ENCODE data around the gene HOXA10.

The HOXA10 gene

DNA sequence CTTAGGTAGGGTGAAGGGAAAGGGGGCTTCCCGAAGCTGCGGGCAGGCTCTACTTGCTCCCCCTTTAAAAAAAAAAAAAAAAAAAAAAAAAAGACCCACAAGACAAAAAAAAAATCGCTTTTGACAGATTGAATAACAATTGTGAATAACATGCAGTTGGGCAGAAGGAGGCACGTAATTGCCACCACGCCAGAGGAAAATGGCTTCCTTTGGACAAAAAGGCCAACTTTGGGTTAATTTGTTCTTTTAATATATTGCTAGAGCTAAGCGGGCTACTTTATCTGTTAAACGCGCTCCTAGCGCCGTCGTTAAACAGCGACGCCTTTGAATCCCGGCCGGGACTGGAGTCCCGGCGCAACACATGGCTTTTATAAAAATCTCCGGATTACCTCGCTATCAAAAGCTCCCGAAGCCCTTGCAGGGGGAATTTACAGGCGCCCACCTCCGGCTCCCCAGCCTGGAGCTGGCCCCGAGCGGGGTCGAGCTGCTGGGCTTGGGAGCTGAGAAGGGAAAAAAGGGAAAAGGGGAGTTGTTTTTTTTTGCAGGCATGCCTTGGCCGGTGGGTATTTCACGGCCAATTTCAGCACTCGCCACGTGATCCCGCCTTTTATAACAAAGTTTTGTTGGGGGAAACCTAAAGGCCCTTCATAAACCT is 9.7 kb upstream of the HOXA10 start:
- H3K27ac ChIP-seq, result peak overlapping the region in 10 of 21 experiments; percentile 21 to 81 (median 74)
- H3K4me3 ChIP-seq, result peak overlapping the region; percentile 16 to 48 (median 41)

DNA sequence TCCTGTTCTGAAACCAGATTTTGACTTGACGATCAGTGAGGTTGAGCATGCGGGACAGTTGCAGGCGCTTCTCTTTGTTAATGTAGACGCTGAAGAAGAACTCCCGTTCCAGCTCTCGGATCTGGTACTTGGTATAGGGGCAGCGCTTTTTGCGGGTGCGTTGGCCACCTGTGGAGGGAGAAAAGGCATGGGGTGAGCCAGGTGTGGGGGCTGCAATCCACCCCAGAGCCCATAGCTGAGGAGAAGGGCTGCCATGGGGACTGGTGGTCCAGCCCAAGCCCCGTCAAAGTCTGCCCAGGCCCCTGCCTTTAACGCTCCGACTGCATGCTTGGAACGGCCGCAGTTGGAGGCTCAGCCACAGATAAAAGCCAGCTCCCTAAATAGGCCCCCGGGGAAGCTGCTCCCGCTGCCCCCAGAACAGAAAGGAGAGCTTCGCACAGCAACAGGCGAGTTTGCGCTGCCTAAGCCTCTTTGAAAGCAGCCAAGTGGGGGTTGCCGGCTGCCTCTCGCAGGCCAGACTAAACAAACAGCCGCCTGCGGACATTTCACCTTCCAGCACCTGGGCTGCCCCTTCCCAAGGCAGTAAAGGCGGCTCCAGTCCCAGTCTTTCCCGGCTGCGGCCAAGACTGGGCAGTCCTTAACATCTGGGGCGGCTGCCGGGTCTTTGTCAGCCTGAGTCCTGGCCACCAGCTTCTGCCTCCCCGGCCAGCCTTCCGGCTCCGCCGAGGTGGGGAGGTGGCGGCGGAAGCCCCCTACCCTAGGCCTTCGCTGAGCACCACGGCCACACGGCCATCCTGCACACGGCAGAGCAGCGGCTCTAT is 9.0 kb upstream of the HOXA10 start:
- Histone ChIP-seq H3K4me3 (peak overlapping the region in 4 of 7 experiments; percentile 8 to 48 (median 44)), H3K27ac (peak overlapping the region in 7 of 21 experiments; percentile 27 to 81 (median 74))

GRCh38 chr7:27182285-27182841 is 8.2 kb upstream of the HOXA10 start:
- Histone ChIP-seq H3K27ac (peak overlapping the region in 1 of 21 experiments; percentile 31), H3K4me3 (peak overlapping the region in 1 of 7 experiments; percentile 43)

- Histone ChIP-seq H3K27ac (peak overlapping the region in 1 of 21 experiments; percentile 31), H3K4me3 (no peak overlapping the region)
These were observed 7.7 kb upstream of the HOXA10 start for GRCh38 chr7:27181795-27182275.

DNA sequence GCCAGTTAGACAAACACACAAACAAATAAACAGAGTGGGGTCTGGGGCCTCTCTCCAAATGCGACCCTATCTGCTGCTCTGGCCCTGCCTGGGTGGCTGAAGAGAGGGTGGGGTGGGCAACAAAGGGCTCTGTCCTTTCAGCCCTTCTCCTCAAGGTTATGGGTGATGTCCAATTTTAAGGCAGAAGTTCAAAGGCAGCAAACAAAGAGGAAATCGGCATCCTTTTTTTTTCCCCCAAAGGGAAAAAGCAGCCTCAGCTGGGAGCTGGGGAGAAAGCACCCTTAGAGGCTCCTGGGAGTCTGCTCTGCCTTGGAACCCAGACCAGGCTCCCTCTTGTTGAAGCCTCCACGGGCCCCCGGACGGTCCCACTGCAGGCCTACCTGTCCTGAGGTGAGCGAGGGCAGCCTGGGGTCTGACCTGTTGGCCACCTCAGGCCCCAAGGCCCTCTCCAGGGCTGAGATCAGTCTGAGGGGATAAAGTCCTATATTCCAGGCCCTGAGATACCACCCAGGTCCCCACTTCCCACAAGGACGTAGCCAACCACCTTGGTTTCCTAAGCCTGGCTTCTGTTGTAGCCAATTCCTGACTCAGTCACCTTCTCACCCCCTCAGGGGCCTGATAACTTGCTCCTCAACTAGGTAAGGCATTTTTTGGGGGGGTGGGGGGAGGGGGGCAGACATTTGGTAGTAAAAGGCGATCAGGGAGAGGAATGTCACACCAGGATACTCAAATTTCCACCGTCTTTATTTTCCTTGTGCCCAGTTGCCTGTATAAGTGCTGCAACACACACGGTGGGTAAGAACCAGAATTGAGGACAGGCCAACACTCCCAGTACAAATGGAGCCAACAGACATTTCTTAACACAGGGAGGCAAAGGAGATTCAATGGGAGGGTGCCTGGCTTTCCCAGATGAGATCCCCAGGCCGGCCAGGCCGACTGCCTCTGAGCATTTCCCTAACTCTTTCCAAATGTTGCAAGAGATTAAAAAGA is 6.6 kb upstream of the HOXA10 start:
- Histone ChIP-seq H3K27ac (peak overlapping the region in 8 of 21 experiments; percentile 38 to 93 (median 54)), H3K4me3 (no peak overlapping the region)

GRCh38 chr7:27179503-27180430 is 5.6 kb upstream of the HOXA10 start:
- H3K27ac ChIP-seq, result peak overlapping the region in 8 of 21 experiments; percentile 52 to 93 (median 66)

DNA sequence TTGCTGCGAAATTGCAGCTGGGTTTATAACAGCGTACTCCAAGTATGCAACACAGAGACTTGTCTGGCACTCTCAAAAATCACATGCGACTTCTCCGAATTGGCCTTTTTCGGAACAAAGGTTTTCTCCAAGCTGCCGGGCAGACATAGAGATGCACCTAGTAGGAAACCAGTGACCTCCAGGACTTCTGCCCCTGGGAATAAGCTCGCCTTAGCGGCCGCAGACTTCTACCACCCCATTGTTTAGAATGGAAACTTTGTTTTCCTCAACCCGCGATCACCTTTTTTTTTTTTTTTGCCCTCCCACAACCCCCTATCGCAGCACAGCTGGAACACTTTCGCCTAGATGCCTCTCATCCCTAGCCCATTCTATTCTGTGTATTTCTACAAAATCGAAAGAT is 4.9 kb upstream of the HOXA10 start:
- H3K27ac ChIP-seq, result peak overlapping the region in 7 of 21 experiments; percentile 54 to 93 (median 72)

More at GRCh38 chr7:27179503-27180430, 5.6 kb upstream of the HOXA10 start:
- H3K4me3 ChIP-seq, result peak overlapping the region in 2 of 7 experiments; percentile 3 to 25

DNA sequence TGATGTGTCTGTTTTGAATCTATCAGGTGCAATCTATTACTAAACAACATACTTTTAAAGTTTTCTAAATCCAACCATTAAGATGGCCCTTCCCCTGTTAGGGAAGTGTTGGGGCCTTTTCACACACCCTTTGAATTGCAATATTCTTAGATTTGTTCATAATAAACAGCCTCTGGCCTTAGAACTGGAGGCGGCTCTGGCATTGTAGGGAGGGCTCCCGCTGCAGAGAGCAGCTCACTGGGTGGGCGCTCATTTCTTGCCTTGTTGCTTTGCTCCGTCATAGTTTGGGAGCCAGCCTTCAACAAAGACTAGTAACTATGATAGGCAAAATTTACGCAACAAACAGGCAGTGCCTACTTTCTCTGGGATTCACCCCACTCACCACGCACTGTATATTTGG is 4.2 kb upstream of the HOXA10 start:
- peak overlapping the region in 1 of 7 experiments; percentile 25 for H3K4me3 ChIP-seq

More for the DNA sequence above, 4.9 kb upstream of the HOXA10 start:
- peak overlapping the region in 1 of 7 experiments; percentile 25 for H3K4me3 ChIP-seq

GRCh38 chr7:27177795-27178320 is 3.7 kb upstream of the HOXA10 start:
- H3K4me3 ChIP-seq, result peak overlapping the region in 1 of 7 experiments; percentile 4
- peak overlapping the region in 7 of 21 experiments; percentile 39 to 97 (median 84) for H3K27ac ChIP-seq

More for the DNA sequence above, 4.2 kb upstream of the HOXA10 start:
- H3K27ac ChIP-seq, result peak overlapping the region in 3 of 21 experiments; percentile 54 to 93 (median 72)

GRCh38 chr7:27176962-27177794 is 3.1 kb upstream of the HOXA10 start:
- peak overlapping the region in 1 of 7 experiments; percentile 4 for H3K4me3 ChIP-seq
- peak overlapping the region in 7 of 21 experiments; percentile 39 to 97 (median 84) for H3K27ac ChIP-seq

DNA sequence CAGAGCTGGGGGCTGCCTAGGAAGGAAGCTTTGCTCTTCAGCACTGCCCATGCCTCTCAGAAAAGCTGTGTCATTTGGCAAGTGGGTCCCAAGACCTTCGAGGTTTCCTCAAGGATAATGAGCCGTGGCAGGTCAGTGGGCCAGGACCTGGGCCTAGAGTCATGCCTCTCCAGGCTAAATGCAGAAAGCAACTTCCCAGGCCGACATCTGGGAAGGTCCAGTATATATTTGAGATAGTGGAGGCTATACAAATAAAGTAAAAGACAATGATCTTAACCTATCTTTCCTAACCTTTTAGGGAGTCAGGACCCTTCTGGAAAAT is 2.4 kb upstream of the HOXA10 start:
- no peak overlapping the region for H3K4me3 ChIP-seq
- peak overlapping the region in 7 of 21 experiments; percentile 39 to 97 (median 84) for H3K27ac ChIP-seq

DNA sequence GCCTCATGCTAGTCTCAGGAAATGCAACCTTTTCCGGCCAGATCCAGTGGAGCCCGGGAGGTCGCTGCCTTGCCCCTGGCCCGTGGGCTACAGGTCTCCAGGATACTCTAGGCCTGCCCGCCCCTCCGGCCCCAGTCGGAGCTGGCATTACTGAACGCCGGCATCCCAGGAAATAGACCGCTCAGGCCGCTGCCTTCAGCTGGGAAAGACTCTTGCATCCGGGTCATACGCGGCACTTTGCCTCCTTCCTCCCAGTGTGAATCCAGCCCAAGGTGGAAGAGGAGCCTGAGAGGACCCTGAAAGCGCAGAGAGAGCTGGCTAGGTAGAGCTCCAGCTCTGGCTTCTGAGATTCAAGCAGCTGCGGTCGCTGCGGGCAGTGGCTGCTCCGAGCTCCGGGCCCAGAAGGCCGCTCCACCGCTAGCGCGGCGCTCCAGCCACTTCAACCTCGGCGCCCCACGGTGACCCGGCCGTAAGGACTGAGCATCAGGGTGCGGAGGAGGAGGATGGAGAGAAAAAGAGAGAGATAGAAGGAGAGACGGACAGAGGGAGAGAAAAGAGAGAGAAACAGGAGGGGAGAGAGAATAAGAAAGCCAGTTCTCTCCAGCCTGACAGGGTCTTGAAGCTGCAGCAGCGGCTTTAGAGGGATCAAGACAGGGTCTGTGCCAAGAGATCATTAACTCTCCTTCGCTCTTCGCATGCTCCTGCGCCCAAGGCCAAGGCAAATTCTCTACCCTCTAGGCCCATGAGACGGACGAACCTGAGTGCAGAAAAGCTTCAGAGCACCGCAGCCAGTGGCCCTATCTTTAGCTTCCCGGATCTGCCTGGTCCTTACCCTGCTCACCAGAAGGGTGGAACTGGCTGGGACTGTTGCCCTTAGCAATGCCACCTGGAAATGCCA is 1.8 kb upstream of the HOXA10 start:
- H3K4me3 ChIP-seq, result peak overlapping the region in 1 of 7 experiments; percentile 13
- H3K27ac ChIP-seq, result peak overlapping the region in 8 of 21 experiments; percentile 26 to 97 (median 84)

DNA sequence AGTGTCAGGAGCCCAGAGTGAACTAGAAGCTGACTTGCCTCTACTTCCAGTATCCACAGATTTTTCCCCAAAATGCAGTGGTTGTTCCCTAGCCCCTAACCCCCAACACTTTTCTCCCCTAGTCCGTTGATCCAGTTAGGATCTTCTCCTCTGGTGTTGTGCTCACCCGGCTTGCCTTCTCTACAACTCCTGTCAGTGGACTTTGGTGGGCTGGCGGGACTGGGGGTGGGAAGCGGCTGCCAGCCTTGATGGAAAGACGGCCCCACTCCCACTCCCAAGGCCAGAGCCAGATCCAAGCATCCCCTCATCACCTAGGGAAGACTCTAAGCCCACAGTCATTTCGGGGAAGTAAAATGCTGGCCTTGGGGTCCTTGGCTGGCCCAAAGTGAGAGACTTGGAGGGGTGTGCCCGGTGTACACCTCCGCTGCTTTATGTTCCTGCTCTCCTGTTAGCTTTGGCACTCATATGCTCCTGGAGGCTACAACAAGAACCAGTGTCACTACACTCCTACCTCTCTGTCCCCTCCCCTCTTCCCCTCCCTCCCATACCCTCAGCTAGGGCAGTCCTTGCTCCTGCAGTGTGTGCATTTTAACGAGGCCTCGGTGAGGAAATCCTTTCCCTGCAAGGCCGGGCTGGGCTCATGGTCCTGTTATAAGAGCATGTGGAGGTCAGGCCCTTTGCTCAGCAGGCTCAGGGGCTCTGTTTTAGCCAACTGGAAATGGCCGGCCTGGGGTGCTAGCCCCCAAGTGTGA is 930 bp upstream of the HOXA10 start:
- H3K27ac ChIP-seq, result peak overlapping the region in 8 of 21 experiments; percentile 26 to 97 (median 84)
- peak overlapping the region in 1 of 7 experiments; percentile 44 for H3K4me3 ChIP-seq

DNA sequence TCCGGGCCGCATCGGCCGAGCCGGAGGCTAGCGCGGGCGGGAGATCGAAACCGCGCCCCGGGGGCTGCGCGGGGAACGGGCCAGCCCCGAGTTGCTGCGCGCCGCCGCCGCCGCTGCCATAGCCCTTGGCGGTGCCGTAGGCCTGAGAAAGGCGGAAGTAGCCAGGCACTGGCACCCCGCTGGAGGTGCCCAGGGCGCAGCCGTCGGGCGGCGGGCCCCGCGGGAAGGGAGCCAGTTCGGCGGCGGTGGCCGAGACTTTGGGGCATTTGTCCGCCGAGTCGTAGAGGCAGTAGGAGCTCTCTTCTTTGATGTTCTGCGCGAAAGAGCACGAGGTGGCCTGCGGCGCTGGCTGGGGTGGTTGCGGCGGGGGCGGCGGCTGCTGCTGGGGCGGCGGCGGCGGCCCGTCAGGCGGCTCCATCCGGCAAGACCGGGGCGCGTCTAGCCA is 587 bp downstream of the HOXA10 start:
- peak overlapping the region in 15 of 21 experiments; percentile 0 to 97 (median 70) for H3K27ac ChIP-seq
- H3K4me3 ChIP-seq, result peak overlapping the region; percentile 37 to 49 (median 45)
